ENCODE results near the gene NTNG1.

Gene NTNG1

GRCh38 chr1:107473065-107473464, 332.2 kb downstream of the NTNG1 start:
- DNase-seq, result no peak

GRCh38 chr1:107474877-107475612, 334.2 kb downstream of the NTNG1 start:
- no peak for DNase-seq

GRCh38 chr1:107477233-107477632, 336.4 kb downstream of the NTNG1 start:
- no peak for DNase-seq

- no peak for DNase-seq
Observed at GRCh38 chr1:107479865-107480350, 339.1 kb downstream of the NTNG1 start.

- no peak for DNase-seq
Observed at GRCh38 chr1:107480548-107481415, 339.9 kb downstream of the NTNG1 start.

GRCh38 chr1:107481756-107482384, 341.0 kb downstream of the NTNG1 start:
- DNase-seq, result no peak

GRCh38 chr1:107483949-107484348, 343.1 kb downstream of the NTNG1 start:
- DNase-seq, result no peak

- DNase-seq, result no peak
Observed at GRCh38 chr1:107486349-107486748, 345.5 kb downstream of the NTNG1 start.

GRCh38 chr1:107487506-107487905, 346.7 kb downstream of the NTNG1 start:
- no peak for DNase-seq

GRCh38 chr1:107491582-107491981, 350.7 kb downstream of the NTNG1 start:
- no peak for DNase-seq

GRCh38 chr1:107493111-107493716, 352.4 kb downstream of the NTNG1 start:
- DNase-seq, result no peak

- DNase-seq, result no peak
Observed at GRCh38 chr1:107494061-107494460, 353.2 kb downstream of the NTNG1 start.

GRCh38 chr1:107496002-107496401, 355.2 kb downstream of the NTNG1 start:
- DNase-seq, result no peak

- no peak for DNase-seq
Observed at GRCh38 chr1:107499139-107499744, 358.4 kb downstream of the NTNG1 start.

- no peak for DNase-seq
Observed at GRCh38 chr1:107501081-107501605, 360.3 kb downstream of the NTNG1 start.

- no peak for DNase-seq
Observed at GRCh38 chr1:107510347-107510746, 369.5 kb downstream of the NTNG1 start.

- no peak for DNase-seq
Observed at GRCh38 chr1:107512836-107513235, 372.0 kb downstream of the NTNG1 start.

- DNase-seq, result no peak
Observed at GRCh38 chr1:107514841-107515240, 374.0 kb downstream of the NTNG1 start.

- no peak for DNase-seq
Observed at GRCh38 chr1:107515702-107516101, 374.9 kb downstream of the NTNG1 start.

GRCh38 chr1:107523061-107523460, 382.2 kb downstream of the NTNG1 start:
- no peak for DNase-seq

GRCh38 chr1:107523736-107524135, 382.9 kb downstream of the NTNG1 start:
- no peak for DNase-seq

- no peak for DNase-seq
Observed at GRCh38 chr1:107524301-107524700, 383.5 kb downstream of the NTNG1 start.
